CD4-positive, CD25-positive, alpha-beta regulatory T cell (primary cell): ENCODE measurements around the gene ATAD2B. TPM values are rescaled to one million over a fixed set of nuclear protein-coding genes. Genes with fewer than 3 reads are reported as not detected.
A peak's percentile ranks its signal among the peaks of the same experiment; 100 is the strongest.
"Not testable (repeated sequence)": the region's sequence is repeated elsewhere in the genome, so short reads cannot be mapped to it uniquely, and the experiment has no call there.

ENCODE experiments used
- ATAC-seq, 2 donors: fragments of 150-1000 bp; cut with Tn5 transposase; one replicate each; pipeline ENCODE4 v1.10.0; 2021; ENCODE audit warnings: low read depth in 2 of 2, moderate number of reproducible peaks in 2 of 2, moderate library complexity in 1 of 2
- DNase-seq, 3 donors: peaks; one replicate each; pipeline versions ENCODE4 v3.0.0 to v3.0.0-alpha.2; 2012 to 2022; ENCODE audit warnings: mixed read lengths in 1 of 3
- H3K27ac ChIP-seq: one replicate; pipeline ENCODE4 v1.7.0; 2013; ENCODE audit warnings: mild to moderate bottlenecking, low read length; ENCODE audit not compliant: insufficient read depth, poor library complexity, severe bottlenecking
- H3K27me3 ChIP-seq: one replicate; pipeline ENCODE4 v1.7.0; 2013; ENCODE audit warnings: low read length; ENCODE audit not compliant: control insufficient read depth, insufficient read depth
- H3K36me3 ChIP-seq: one replicate; pipeline ENCODE4 v1.7.0; 2013; ENCODE audit warnings: mild to moderate bottlenecking, low read length, moderate library complexity; ENCODE audit not compliant: control insufficient read depth, insufficient read depth
- H3K4me1 ChIP-seq: 2 replicates; pipeline ENCODE4 v1.7.0; 2013; ENCODE audit warnings: mild to moderate bottlenecking, low read length; ENCODE audit not compliant: insufficient read depth, control insufficient read depth, poor library complexity, severe bottlenecking
- H3K4me3 ChIP-seq: one replicate; pipeline ENCODE4 v1.7.0; 2013; ENCODE audit warnings: low read depth, mild to moderate bottlenecking, low read length, moderate library complexity
- H3K9me3 ChIP-seq, 2 experiments: 1 replicate in 1 of 2; 2 replicates in 1 of 2; pipeline ENCODE4 v1.7.0; 2013; ENCODE audit warnings: low read length in 2 of 2, mild to moderate bottlenecking in 1 of 2, moderate library complexity in 1 of 2; ENCODE audit not compliant: control insufficient read depth in 2 of 2
- H3K27ac Mint-ChIP-seq, 3 donors: one replicate each; pipeline ENCODE4 v1.8.0; 2020 to 2022; ENCODE audit warnings: mild to moderate bottlenecking in 3 of 3, mixed read lengths in 3 of 3, moderate library complexity in 2 of 3
- H3K27me3 Mint-ChIP-seq: one replicate; pipeline ENCODE4 v1.8.0; 2022; ENCODE audit warnings: mild to moderate bottlenecking, mixed read lengths
- H3K36me3 Mint-ChIP-seq: one replicate; pipeline ENCODE4 v1.8.0; 2020; ENCODE audit warnings: mixed read lengths
- H3K4me1 Mint-ChIP-seq, 4 donors: one replicate each; pipeline ENCODE4 v1.8.0; 2020 to 2022; ENCODE audit warnings: mixed read lengths in 4 of 4, mild to moderate bottlenecking in 1 of 4
- H3K4me3 Mint-ChIP-seq, 4 donors: one replicate each; pipeline ENCODE4 v1.8.0; 2020 to 2022; ENCODE audit warnings: mild to moderate bottlenecking in 4 of 4, mixed read lengths in 4 of 4, moderate library complexity in 3 of 4
- H3K9me3 Mint-ChIP-seq, 7 donors: one replicate each; pipeline ENCODE4 v1.8.0; 2020 to 2022; ENCODE audit warnings: mixed read lengths in 7 of 7, mild to moderate bottlenecking in 3 of 7, moderate library complexity in 2 of 7
- polyA plus RNA-seq, 4 donors: library from polyadenylated mRNA; unstranded; fragments of 300-500 nt; fragmentation: Illumina TruSeq; gene quantifications; one replicate each; pipeline ENCODE4 v1.2.3, GENCODE V29; 2021
- total RNA-seq: library from RNA; stranded (reverse); gene quantifications from one replicate; pipeline ENCODE4 v1.2.3, GENCODE V29; 2022

Gene ATAD2B
- total and polyA plus RNA-seq, 5 donors from 2014 or later, result 4.0 to 53.2 (median 8.2) TPM

DNA sequence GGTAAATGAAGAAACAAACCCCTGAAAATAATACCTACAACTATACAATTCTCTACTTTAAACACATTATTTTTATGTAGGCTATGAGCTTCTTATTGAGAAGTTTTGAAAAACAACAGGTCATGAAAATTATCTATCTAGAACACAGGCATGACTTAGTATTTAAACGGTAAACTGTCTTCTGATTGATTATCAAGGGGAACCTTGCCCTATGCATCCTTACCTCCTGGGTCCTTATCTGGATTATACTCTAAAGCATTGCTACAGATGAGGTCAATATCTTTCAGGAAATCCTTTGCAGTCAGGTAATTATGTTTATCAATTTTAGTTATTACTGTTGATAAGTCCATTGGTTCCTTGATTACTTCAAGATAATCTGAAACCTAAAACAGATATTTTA, 144.3 kb downstream of the ATAD2B start:
- no peak for DNase-seq
- Histone ChIP-seq H3K4me1 (peaks cover 3% of the 10 kb centered on the region), H3K36me3 (peaks cover 34% of the 10 kb centered on the region), H3K4me3 (no peak overlapping the region), H3K27ac (no peak overlapping the region), H3K9me3 (no peaks in the 10 kb centered on the region), H3K27me3 (no peaks in the 10 kb centered on the region)
- H3K4me3 Mint-ChIP-seq, result no peak overlapping the region
- H3K4me1 Mint-ChIP-seq, result peaks cover 0 to 7% (median 3%) of the 10 kb centered on the region in 4 donors
- peaks cover 34% of the 10 kb centered on the region for H3K36me3 Mint-ChIP-seq
- no peaks in the 10 kb centered on the region for H3K9me3 Mint-ChIP-seq
- no peak overlapping the region for H3K27ac Mint-ChIP-seq
- H3K27me3 Mint-ChIP-seq, result no peaks in the 10 kb centered on the region
- no peak for ATAC-seq

DNA sequence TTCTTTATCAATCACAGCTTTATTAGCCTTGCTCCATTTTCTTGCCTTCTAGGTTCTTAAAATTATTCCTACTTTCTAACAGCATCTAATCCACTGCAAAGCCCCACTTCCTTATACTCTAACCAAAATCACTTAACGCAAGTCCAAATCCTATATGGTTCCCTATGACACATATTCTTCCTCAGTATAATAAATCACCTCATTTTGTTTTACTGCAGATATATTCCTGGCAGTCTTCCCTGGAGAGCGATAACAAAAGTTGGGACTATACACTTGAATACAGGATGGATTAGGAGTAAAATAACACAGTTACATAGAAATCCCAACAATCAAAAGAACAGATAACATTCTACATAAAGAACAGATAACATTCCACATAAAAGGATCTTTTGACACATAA, 144.8 kb downstream of the ATAD2B start:
- Histone ChIP-seq H3K4me3 (no peak overlapping the region), H3K36me3 (peaks cover 34% of the 10 kb centered on the region), H3K4me1 (no peaks in the 10 kb centered on the region), H3K27me3 (no peaks in the 10 kb centered on the region), H3K9me3 (no peaks in the 10 kb centered on the region), H3K27ac (no peak overlapping the region)
- no peak overlapping the region for H3K4me3 Mint-ChIP-seq
- peaks cover 37% of the 10 kb centered on the region for H3K36me3 Mint-ChIP-seq
- DNase-seq, result no peak
- H3K27ac Mint-ChIP-seq, result no peak overlapping the region
- H3K27me3 Mint-ChIP-seq, result no peaks in the 10 kb centered on the region
- peaks cover 0 to 2% (median under 1%) of the 10 kb centered on the region in 4 donors for H3K4me1 Mint-ChIP-seq
- no peaks in the 10 kb centered on the region for H3K9me3 Mint-ChIP-seq
- no peak for ATAC-seq

DNA sequence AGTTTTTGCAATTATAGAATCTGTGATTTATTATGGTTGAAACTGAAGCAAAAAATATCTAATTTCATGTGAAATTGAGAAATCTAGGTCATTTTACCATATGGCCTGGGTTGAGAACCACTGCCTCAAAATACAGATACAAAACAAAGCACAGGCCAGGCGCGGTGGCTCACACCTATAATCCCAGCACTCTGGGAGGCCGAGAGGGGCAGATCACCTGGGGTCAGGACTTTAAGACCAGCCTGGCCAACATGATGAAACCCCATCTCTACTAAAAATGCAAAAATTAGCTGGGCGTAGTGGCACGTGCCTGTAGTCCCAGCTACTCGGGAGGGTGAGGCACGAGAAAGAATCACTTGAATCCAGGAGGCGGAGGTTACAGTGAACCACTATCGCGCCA, 146.5 kb downstream of the ATAD2B start:
- not testable (repeated sequence) for H3K4me1 Mint-ChIP-seq
- H3K36me3 Mint-ChIP-seq, result peaks cover 41% of the 10 kb centered on the region

DNA sequence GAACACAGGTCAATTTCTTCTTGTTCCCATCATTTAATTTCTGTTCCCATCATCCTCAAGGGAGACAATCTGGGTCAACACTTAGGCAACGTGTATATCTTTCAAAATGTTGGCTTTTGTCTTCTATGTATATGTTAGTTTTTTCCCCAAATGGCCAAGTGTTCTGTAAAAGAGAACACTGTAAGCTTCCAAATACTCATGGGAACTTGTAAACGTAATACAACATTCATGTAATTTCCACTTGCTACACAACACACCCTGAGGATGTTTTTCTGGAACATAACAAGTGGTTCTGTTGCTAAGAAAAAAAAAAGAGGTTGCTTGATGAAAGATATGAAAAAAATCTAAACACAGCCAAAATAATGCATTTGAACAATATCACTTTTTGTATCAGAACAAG, 149.1 kb downstream of the ATAD2B start:
- peaks cover 37% of the 10 kb centered on the region for H3K36me3 Mint-ChIP-seq
- no peaks in the 10 kb centered on the region for H3K9me3 Mint-ChIP-seq
- Histone ChIP-seq H3K27ac (no peak overlapping the region), H3K4me1 (no peaks in the 10 kb centered on the region), H3K4me3 (no peak overlapping the region), H3K36me3 (peaks cover 27% of the 10 kb centered on the region), H3K27me3 (no peaks in the 10 kb centered on the region), H3K9me3 (no peaks in the 10 kb centered on the region)
- ATAC-seq, result no peak
- peak overlapping the region in 1 of 3 donors; percentile 2 for H3K27ac Mint-ChIP-seq
- H3K4me3 Mint-ChIP-seq, result no peak overlapping the region
- DNase-seq, result no peak
- no peaks in the 10 kb centered on the region for H3K27me3 Mint-ChIP-seq
- H3K4me1 Mint-ChIP-seq, result peaks cover 0 to 2% (median 0%) of the 10 kb centered on the region in 4 donors

More for the DNA sequence above, 146.5 kb downstream of the ATAD2B start:
- not testable (repeated sequence) for H3K9me3 ChIP-seq, ATAC-seq, H3K4me3 ChIP-seq, DNase-seq, H3K27ac ChIP-seq, H3K4me1 ChIP-seq, H3K27ac Mint-ChIP-seq, H3K9me3 Mint-ChIP-seq, H3K27me3 Mint-ChIP-seq, H3K27me3 ChIP-seq, H3K4me3 Mint-ChIP-seq
- peaks cover 31% of the 10 kb centered on the region for H3K36me3 ChIP-seq

DNA sequence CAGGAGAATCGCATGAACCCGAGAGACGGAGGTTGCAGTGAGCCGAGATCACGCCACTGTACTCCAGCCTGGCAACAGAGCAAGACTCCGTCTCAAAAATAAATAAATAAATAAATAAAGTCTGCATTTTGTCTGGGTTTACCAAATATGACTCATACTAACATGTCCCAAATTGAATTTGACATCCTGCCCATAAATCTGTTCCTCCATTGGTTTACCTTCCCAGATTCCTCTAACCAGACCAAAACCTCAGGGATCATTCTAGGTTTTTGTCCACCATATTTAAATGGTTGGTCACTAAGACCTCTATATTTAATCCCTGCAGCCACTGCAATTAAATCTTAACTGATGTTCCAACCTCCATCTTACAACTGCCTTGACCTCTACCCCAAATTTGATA, 150.9 kb downstream of the ATAD2B start:
- H3K27ac Mint-ChIP-seq, result no peak overlapping the region
- Histone ChIP-seq H3K4me3 (no peak overlapping the region), H3K9me3 (peaks cover 0 to 4% of the 10 kb centered on the region in 2 experiments), H3K36me3 (peaks cover 37% of the 10 kb centered on the region), H3K27me3 (no peaks in the 10 kb centered on the region), H3K4me1 (no peaks in the 10 kb centered on the region), H3K27ac (no peak overlapping the region)
- no peaks in the 10 kb centered on the region for H3K27me3 Mint-ChIP-seq
- H3K36me3 Mint-ChIP-seq, result peaks cover 50% of the 10 kb centered on the region
- ATAC-seq (no peak), DNase-seq (no peak)
- H3K4me3 Mint-ChIP-seq, result no peak overlapping the region
- H3K9me3 Mint-ChIP-seq, result no peaks in the 10 kb centered on the region
- H3K4me1 Mint-ChIP-seq, result no peaks in the 10 kb centered on the region

DNA sequence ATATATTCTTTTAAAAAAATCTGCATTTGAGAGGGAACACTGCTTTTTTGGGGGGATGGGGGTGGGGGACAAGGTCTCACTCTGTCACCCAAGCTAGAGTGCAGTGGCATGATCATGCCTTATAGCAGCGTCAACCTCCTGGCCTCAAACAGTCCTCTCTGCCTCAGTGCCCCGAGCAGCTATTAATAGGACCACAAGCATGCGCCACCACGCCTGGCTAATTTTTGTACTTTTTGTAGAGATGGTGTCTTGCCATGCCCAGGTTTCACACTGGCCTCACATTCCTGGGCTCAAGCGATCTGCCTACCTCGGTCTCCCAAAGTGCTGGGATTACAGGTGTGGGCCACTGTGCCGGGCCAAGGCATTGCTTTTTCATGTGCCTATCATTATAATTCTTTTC, 154.2 kb downstream of the ATAD2B start:
- DNase-seq (no peak), ATAC-seq (no peak)
- H3K4me1 ChIP-seq, result no peaks in the 10 kb centered on the region
- no peak overlapping the region for H3K4me3 Mint-ChIP-seq
- no peaks in the 10 kb centered on the region for H3K4me1 Mint-ChIP-seq
- H3K36me3 Mint-ChIP-seq, result peaks cover 50% of the 10 kb centered on the region
- H3K27ac ChIP-seq, result no peak overlapping the region
- H3K36me3 ChIP-seq, result peaks cover 30% of the 10 kb centered on the region
- H3K4me3 ChIP-seq, result no peak overlapping the region
- H3K9me3 ChIP-seq, result peaks cover 0 to 4% of the 10 kb centered on the region in 2 experiments
- H3K27me3 ChIP-seq, result no peaks in the 10 kb centered on the region
- no peak overlapping the region for H3K27ac Mint-ChIP-seq
- no peaks in the 10 kb centered on the region for H3K9me3 Mint-ChIP-seq
- no peaks in the 10 kb centered on the region for H3K27me3 Mint-ChIP-seq

DNA sequence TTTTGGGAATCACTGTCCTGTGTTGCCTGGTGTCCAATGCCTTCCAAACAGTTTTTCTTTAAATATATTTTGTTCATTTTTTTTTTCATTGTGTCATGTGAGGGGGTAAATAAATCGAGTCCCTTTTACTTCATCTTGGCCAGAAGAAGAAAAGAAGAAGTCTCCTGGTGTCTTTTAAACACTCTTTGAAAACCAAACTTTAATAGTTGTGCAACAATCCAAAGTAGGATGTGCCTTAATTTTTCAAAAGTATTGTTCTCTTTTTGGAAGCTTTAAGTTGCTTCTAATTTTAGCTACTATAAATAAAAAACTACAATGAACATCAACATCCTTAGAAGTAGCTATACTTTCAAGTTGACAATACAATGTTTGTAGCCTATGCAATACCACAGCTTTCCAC, 154.9 kb downstream of the ATAD2B start:
- H3K4me1 ChIP-seq, result no peaks in the 10 kb centered on the region
- ATAC-seq (no peak), DNase-seq (no peak)
- Mint-ChIP-seq H3K4me3 (no peak overlapping the region), H3K9me3 (no peaks in the 10 kb centered on the region), H3K36me3 (peaks cover 52% of the 10 kb centered on the region), H3K27ac (no peak overlapping the region), H3K27me3 (no peaks in the 10 kb centered on the region), H3K4me1 (peaks cover 0 to 3% (median under 1%) of the 10 kb centered on the region in 4 donors)
- no peaks in the 10 kb centered on the region for H3K27me3 ChIP-seq
- no peak overlapping the region for H3K27ac ChIP-seq
- peaks cover 0 to 4% of the 10 kb centered on the region in 2 experiments for H3K9me3 ChIP-seq
- H3K4me3 ChIP-seq, result no peak overlapping the region
- H3K36me3 ChIP-seq, result peaks cover 30% of the 10 kb centered on the region

DNA sequence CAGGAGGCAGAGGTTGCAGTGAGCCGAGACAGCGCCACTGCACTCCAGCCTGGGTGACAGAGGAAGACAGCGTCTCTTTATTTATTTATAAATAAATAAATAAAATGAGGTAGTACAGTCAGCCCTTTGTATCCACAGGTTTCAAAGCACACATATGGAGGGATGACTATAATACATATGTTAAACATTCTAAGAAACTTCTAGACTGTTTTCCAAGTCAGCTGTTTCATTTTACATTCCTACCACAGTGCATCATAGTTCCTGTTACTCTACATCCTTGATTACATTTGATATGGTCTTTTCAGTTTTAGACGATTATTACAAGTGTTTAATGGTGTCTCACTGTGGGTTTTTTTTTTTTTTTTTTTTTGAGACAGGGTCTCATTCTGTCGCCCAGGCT, 157.6 kb downstream of the ATAD2B start:
- no peaks in the 10 kb centered on the region for H3K9me3 Mint-ChIP-seq
- no peak overlapping the region for H3K27ac Mint-ChIP-seq
- Histone ChIP-seq H3K9me3 (peaks cover 0 to 4% of the 10 kb centered on the region in 2 experiments), H3K27ac (no peak overlapping the region), H3K4me1 (no peaks in the 10 kb centered on the region), H3K36me3 (peaks cover 30% of the 10 kb centered on the region), H3K4me3 (no peak overlapping the region), H3K27me3 (no peaks in the 10 kb centered on the region)
- no peak for ATAC-seq
- H3K4me3 Mint-ChIP-seq, result no peak overlapping the region
- H3K4me1 Mint-ChIP-seq, result peaks cover 0 to 7% (median 3%) of the 10 kb centered on the region in 4 donors
- peaks cover 46% of the 10 kb centered on the region for H3K36me3 Mint-ChIP-seq
- no peaks in the 10 kb centered on the region for H3K27me3 Mint-ChIP-seq
- DNase-seq, result no peak
